GM18498 (cell line): ENCODE results near the gene LYZL1.
"Not testable (repeated sequence)": the region's sequence is repeated elsewhere in the genome, so short reads cannot be mapped to it uniquely, and the experiment has no call there.

Experiments used
- ATAC-seq: cut with Tn5 transposase; IDR thresholded peaks from one replicate; pipeline ENCODE4 v1.9.1; 2021; ENCODE audit warnings: mild to moderate bottlenecking, moderate library complexity; ENCODE audit not compliant: unreplicated experiment

Gene LYZL1

GRCh38 chr10:29288906-29289305 lies at the start of gene LYZL1:
Gene LYZL1 (plus strand): TSS chr10:29289070. CDS start chr10:29291868, 2,798 bp downstream.
- not testable (repeated sequence) for ATAC-seq

- ATAC-seq: no peak
These were observed 49.0 kb upstream of the LYZL1 start for GRCh38 chr10:29239569-29240472.

GRCh38 chr10:29240986-29241660 lies 47.7 kb upstream of the LYZL1 start:
- ATAC-seq: no peak

- no peak for ATAC-seq
These were observed 46.9 kb upstream of the LYZL1 start for GRCh38 chr10:29241925-29242324.

DNA sequence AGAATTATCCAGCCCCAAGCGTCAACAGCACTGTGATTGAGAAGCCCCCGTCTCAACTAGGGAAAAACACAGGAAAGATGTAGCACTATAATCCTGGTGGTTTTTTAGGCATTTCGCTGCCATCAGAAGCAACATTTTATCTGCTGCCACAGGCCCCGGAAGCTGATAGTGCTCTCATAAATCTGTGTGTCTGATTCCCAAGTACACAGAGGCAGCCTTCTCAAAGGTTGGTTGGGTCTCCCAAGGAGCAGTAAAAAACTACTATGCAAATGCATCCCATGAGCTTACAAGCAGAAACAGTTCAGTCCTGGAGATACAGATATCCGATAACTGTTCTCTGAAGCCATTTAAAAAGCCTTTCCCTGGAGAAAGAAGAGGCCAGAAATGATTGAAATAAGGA lies 45.8 kb upstream of the LYZL1 start:
- no peak for ATAC-seq

DNA sequence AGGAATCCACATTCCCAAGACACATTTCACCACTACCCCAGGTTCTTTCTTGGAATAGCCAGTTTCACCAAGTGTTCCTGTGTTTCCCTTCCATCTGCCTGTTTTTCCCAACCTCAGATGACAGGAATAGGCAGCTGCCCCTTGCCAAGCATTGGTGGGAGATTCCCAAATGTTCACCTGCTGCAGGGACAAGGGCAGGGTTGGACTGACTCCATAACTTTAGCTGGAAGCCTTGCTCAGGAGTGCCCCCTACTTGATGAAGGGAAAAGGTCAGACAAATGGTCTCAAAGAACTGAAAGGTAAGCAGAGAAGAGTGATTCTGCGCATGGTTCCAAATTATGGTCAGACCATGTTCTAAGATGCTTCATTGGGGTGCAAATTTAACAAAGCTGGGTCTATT lies 45.1 kb upstream of the LYZL1 start:
- no peak for ATAC-seq

GRCh38 chr10:29244978-29245377 lies 43.9 kb upstream of the LYZL1 start:
- ATAC-seq: no peak

DNA sequence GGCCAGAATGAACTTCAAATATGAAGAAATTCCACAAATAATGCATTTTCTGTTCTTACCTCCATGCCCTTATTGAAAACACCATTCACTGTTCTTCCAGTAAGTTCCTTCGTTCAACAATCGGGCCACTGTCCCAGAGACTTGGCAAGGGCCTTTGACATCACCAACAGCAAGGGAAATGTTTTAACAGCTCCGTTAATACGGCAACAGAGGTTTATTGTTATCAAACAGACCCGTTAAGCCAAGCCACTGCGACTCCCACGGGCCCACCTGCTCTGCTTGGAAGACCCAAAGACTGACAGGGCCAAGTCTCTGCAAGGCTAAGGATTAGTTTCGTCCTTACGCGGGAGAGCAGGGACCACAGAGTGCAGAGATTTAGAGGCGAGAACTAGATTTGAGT lies 43.4 kb upstream of the LYZL1 start:
- ATAC-seq: no peak

GRCh38 chr10:29246449-29246848 lies 42.4 kb upstream of the LYZL1 start:
- no peak for ATAC-seq

DNA sequence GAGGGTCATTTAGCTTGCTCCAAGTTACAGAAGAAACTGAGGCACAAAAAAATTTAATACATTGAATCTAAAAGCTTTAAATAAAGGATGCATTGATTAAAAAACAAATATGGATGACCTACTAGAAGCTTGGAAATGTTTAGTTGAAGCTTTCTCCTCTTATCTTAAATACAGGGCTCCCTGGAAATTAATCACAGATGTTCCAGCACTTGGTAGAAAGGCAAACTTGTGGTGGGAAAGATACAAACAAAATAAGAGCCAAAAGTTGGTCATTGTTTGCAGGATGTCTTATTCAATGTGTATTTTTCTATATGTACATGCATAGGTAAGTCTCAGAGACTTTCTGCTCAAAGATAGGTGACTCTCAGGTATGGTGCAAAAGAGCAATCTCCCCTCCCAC lies 40.7 kb upstream of the LYZL1 start:
- ATAC-seq: no peak

DNA sequence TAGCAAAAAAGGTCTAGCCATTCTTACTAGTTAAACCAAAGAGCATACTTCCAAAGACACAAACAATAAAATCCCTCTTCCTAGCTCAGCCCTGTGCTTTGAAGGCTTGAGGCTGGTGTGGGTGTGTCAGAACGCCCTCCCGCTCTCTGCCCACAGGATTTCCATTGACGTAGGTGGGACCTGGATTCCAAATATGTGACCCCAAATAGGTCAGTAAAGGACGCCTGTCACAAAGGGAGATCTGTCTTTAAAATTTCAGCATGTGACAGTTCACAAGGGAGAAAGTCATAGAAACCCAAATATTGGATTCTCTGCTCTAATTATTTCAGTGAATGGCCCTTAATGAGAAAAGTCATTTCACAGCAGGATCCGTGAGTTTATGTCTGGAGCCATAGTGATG lies 39.9 kb upstream of the LYZL1 start:
- ATAC-seq: no peak

GRCh38 chr10:29250066-29250465 lies 38.8 kb upstream of the LYZL1 start:
- no peak for ATAC-seq

DNA sequence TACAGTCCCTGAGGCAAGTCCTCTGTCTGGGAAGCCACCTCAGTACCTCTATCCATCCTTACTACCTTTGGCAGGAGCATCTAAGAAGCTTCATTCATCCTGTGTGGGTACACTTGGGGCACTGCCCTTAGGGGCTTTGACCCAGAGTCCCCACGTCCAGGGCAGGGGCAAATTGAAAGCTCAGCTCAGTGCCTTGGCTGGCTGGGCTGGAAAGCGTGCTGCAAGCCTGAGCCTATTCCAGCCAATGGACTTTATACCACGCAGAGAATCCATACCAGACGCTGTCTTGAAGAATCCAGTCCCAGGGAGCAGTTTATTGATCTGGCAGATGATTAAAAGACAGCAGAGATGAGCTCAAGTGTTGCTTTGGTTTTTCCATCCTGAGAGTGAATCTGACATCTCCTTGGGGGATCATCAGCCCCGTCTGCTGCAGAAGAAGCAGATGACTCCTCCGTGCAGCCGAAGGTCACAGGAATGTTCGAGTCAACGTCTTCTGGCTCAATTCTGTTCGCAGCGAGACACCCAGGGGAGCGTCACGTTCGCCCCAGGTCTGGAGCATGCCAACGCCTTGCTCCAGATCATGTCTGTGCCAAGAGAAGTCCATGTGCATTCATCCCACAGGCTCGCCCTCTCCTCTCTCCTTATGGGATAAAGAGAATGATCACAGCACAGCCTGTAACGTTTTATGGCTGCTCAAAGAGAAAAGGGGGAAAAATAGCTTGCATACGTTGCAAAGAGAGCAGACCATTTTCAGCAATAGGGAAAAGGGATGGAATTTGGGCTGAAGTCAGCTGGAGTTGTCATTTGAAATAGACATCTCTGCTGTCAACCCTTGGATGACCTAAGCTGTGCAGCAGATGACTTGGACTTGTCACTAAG lies 35.8 kb upstream of the LYZL1 start:
- no peak for ATAC-seq

DNA sequence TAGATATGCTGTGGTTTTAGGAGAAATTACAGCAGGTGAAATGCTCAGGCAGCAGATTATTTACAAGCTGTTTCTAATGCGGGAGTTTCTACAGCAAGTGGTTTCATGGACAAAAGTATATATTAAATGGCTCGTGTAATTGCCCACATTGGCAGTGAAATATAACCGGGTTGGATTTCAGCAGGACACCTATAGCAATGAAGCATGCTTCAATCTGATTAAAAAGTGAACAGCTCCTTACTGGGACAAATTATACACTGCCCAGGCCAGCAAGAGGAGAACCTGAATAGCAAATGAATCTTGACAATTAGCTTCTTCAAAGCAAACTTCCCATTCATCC lies 35.2 kb upstream of the LYZL1 start:
- no peak for ATAC-seq

- ATAC-seq: no peak
These were observed 34.5 kb upstream of the LYZL1 start for GRCh38 chr10:29254123-29255046.

GRCh38 chr10:29255104-29255503 lies 33.8 kb upstream of the LYZL1 start:
- no peak for ATAC-seq

DNA sequence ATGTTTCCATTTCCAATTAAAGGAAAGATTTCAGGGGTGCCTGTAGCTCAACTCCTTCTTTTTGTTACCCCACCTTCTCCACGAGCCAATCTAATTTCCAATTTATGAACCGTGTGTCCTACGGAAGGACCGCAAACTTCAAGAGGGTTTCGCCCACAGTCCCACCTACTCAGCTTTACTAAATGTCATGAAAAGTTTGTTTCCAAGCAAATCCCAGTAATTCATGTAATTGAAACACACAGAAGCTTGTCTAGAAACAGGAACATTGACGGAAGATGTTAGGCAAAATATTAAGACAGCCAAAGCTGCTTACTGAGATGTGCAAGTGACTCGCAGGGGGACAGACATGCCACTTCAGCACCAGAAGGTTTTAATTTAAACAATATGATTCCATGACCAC lies 32.9 kb upstream of the LYZL1 start:
- no peak for ATAC-seq

GRCh38 chr10:29256586-29256985 lies 32.3 kb upstream of the LYZL1 start:
- ATAC-seq: no peak

- no peak for ATAC-seq
These were observed 31.6 kb upstream of the LYZL1 start for GRCh38 chr10:29257106-29257783.

DNA sequence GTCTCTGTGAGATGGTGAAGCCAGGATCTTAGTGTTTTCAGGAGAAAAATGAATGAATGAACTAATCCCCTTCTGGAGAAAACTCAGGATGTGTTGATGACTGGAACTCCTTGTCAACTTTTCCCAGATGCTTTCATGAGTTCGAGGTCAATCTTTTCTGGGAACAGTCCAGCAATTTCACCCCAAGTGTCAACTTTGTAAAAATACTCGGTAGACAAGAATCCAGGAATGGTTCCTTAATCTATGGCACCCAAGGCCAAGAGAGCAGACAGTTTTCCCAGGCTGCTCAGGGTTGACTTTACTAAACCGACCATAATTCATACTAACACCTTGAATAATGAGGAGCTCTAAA lies 31.1 kb upstream of the LYZL1 start:
- ATAC-seq: no peak
